B cell (primary cell): ENCODE data around the gene SLC24A4. TPM values are rescaled to one million over a fixed set of nuclear protein-coding genes. Genes with fewer than 3 reads are reported as not detected.

Experiments used
- ATAC-seq: fragments of 200-7000 bp; cut with Tn5 transposase; one replicate; pipeline ENCODE4 v1.10.0; 2021; ENCODE audit warnings: low read depth, mild to moderate bottlenecking, moderate number of reproducible peaks, moderate library complexity
- CTCF ChIA-PET: fragments of 350-600 bp; sonication (Branson Sonifier 250); formaldehyde crosslinking; loops from one replicate; lab custom pipeline; 2021; ENCODE audit warnings: antibody characterized with exemption, inconsistent platforms; lab: Charles Lee
- POLR2A ChIA-PET: fragments of 350-600 bp; sonication (Branson Sonifier 250); formaldehyde crosslinking; loops from one replicate; lab custom pipeline; 2021; ENCODE audit warnings: antibody characterized with exemption; lab: Charles Lee
- DNase-seq: peaks from one replicate; pipeline ENCODE4 v3.0.0; 2013
- H2AFZ ChIP-seq: 2 replicates; pipeline ENCODE4 v1.6.1; 2012; ENCODE audit warnings: mild to moderate bottlenecking, low read depth, low read length; ENCODE audit not compliant: insufficient read depth, poor library complexity, severe bottlenecking
- H3K27ac ChIP-seq, 2 donors: 1 replicate in 1 of 2; 2 replicates in 1 of 2; pipeline ENCODE4 v1.5.1; 2012 to 2013; ENCODE audit warnings: low read length in 2 of 2, mild to moderate bottlenecking in 2 of 2, moderate library complexity in 1 of 2
- H3K27me3 ChIP-seq, 4 experiments: fragments of 200-600 bp in 1 of 4; sonication (generic) in 1 of 4; replicated peaks in 1 of 4; 1 replicate in 2 of 4; 2 replicates in 2 of 4; pipeline versions ENCODE4 v1.6.1 to v1.7.0; 2013 to 2016; ENCODE audit warnings: low read length in 3 of 4, mild to moderate bottlenecking in 2 of 4, mixed read lengths in 1 of 4, moderate library complexity in 1 of 4; ENCODE audit not compliant: insufficient read depth in 4 of 4, control insufficient read depth in 3 of 4; ENCODE audit errors: control extremely low read depth in 1 of 4
- H3K36me3 ChIP-seq, 2 experiments: replicated peaks in 1 of 2; 1 replicate in 1 of 2; 2 replicates in 1 of 2; pipeline versions ENCODE4 v1.6.1 to v1.7.1; 2013; ENCODE audit warnings: low read length in 1 of 2; ENCODE audit not compliant: insufficient read depth in 2 of 2, control insufficient read depth in 1 of 2; ENCODE audit errors: control extremely low read depth in 1 of 2, extremely low read depth in 1 of 2
- H3K4me1 ChIP-seq, 2 donors: fragments of 200-600 bp in 1 of 2; sonication (generic) in 1 of 2; 1 replicate in 1 of 2; 2 replicates in 1 of 2; pipeline versions ENCODE4 v1.5.1 to v1.6.1; 2013 to 2017; ENCODE audit warnings: low read length in 2 of 2; ENCODE audit not compliant: control insufficient read depth in 2 of 2, insufficient read depth in 2 of 2
- H3K4me2 ChIP-seq: replicated peaks from 2 replicates; pipeline ENCODE3; 2012; ENCODE audit warnings: mild to moderate bottlenecking, low read depth, low read length; ENCODE audit not compliant: poor library complexity, severe bottlenecking
- H3K4me3 ChIP-seq, 5 experiments: fragments of 200-600 bp in 1 of 5; sonication (generic) in 1 of 5; 1 replicate in 3 of 5; 2 replicates in 2 of 5; pipeline versions ENCODE4 v1.5.1 to v1.7.0; 2011 to 2016; ENCODE audit warnings: low read length in 4 of 5, mild to moderate bottlenecking in 4 of 5, low read depth in 2 of 5, control low read depth in 1 of 5, moderate library complexity in 1 of 5; ENCODE audit not compliant: insufficient read depth in 1 of 5; ENCODE audit errors: control extremely low read depth in 1 of 5, extremely low read depth in 1 of 5
- H3K79me2 ChIP-seq: fragments of 200-600 bp; sonication (generic); one replicate; pipeline ENCODE4 v1.6.0; 2016; ENCODE audit warnings: low read length; ENCODE audit not compliant: control insufficient read depth, insufficient read depth
- H3K9ac ChIP-seq: fragments of 200-600 bp; sonication (generic); 2 replicates; pipeline ENCODE4 v1.6.1; 2017; ENCODE audit warnings: mild to moderate bottlenecking, low read length, moderate library complexity
- H3K9me3 ChIP-seq, 3 donors: one replicate each; pipeline versions ENCODE4 v1.6.1 to v1.7.1; 2013; ENCODE audit warnings: low read length in 2 of 3; ENCODE audit not compliant: control insufficient read depth in 2 of 3, insufficient read depth in 1 of 3; ENCODE audit errors: control extremely low read depth in 1 of 3
- H4K20me1 ChIP-seq: 2 replicates; pipeline ENCODE4 v1.6.0; 2012; ENCODE audit warnings: mild to moderate bottlenecking, low read length; ENCODE audit not compliant: insufficient read depth, control insufficient read depth, poor library complexity, severe bottlenecking
- H3K27ac Mint-ChIP-seq: one replicate; pipeline ENCODE4 v1.8.0; 2021; ENCODE audit warnings: mixed read lengths
- H3K27me3 Mint-ChIP-seq: one replicate; pipeline ENCODE4 v1.8.0; 2021; ENCODE audit warnings: mixed read lengths
- H3K4me1 Mint-ChIP-seq: one replicate; pipeline ENCODE4 v1.8.0; 2021; ENCODE audit warnings: mixed read lengths
- H3K4me3 Mint-ChIP-seq: one replicate; pipeline ENCODE4 v1.8.0; 2021; ENCODE audit warnings: mixed read lengths
- H3K9me3 Mint-ChIP-seq: one replicate; pipeline ENCODE4 v1.8.0; 2022; ENCODE audit warnings: mixed read lengths; ENCODE audit not compliant: insufficient read depth
- EZH2 ChIP-seq: IDR thresholded peaks from 2 replicates; pipeline ENCODE4 v1.6.1; 2012; ENCODE audit warnings: borderline replicate concordance, low read depth, mild to moderate bottlenecking, moderate library complexity, low read length; ENCODE audit not compliant: insufficient read depth, poor library complexity, severe bottlenecking
- WGBS: methylation state at CpG from one replicate; pipeline ENCODE4 v1.1.5; 2013; ENCODE audit warnings: missing lambda C conversion rate; ENCODE audit not compliant: insufficient coverage; 5-methylcytosine and 5-hydroxymethylcytosine counted together
- intact Hi-C: fragments of 100-400 bp; cut with micrococcal nuclease; formaldehyde crosslinking; loops from one replicate; pipeline ENCODE4 v1.10.0; 2022
- polyA plus RNA-seq: library from polyadenylated mRNA; depleted of rRNA; stranded (reverse); fragments of >200 nt; gene quantifications from 2 replicates; pipeline ENCODE4 v1.2.3, GENCODE V29; 2012
- total RNA-seq, 2 donors: library from RNA; stranded (reverse); fragments of 120-200 nt in 1 of 2; gene quantifications; 1 replicate in 1 of 2; 2 replicates in 1 of 2; pipeline versions ENCODE4 v1.2.3 to v1.2.4, GENCODE V29; 2013 to 2022
- TF ChIP-seq, protein P1 (sequence below): fragments of 200-600 bp; IDR thresholded peaks from one replicate; pipeline ENCODE4 v1.8.0; 2022; ENCODE audit warnings: antibody characterized with exemption, mild to moderate bottlenecking

SLC24A4 gene
- total and polyA plus RNA-seq, 2 donors (not counting 1 experiment from before 2014, with no cell fraction given), result 0.19 TPM; not detected in 1

DNA sequence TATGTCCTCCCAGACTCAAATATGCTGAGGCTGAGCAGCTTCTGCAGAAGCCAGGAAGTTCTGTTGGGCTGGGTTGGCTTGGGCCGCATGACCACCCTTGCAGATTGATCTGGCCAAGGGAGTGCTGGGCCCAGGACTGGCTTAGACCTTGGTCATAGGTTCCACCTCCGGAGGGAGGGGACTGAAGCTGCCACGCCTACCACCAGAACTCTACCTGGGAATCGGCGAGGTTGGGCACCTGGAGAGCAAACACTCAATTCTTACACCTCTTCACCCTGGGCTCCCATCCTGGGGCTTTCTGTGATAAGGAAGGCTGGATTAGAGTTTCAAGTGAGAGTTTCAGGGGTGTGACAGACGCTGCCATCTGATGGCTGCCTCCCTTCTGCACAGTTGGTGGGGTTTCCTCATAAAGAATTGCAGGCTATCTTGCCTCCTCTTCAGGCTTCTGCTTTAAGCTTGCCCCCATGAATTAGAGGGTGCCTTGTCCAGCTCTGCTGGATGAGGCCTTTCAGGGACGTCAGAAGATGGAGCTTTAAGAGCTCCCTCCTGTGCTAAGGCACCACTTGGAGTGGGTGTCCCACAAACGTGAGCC, 5.8 kb downstream of the SLC24A4 start:
- no peak overlapping the region for H3K27ac ChIP-seq
- Mint-ChIP-seq H3K4me3 (no peak overlapping the region), H3K4me1 (no peaks in the 10 kb centered on the region), H3K9me3 (no peaks in the 10 kb centered on the region), H3K27me3 (peaks cover 24% of the 10 kb centered on the region), H3K27ac (no peak overlapping the region)
- no peak overlapping the region for H3K4me2 ChIP-seq
- no peaks in the 10 kb centered on the region for H3K36me3 ChIP-seq
- peaks cover 4 to 5% of the 10 kb centered on the region in 2 donors for H3K4me1 ChIP-seq
- intact Hi-C loops, result no loop called here
- no peak for TF ChIP-seq EZH2
- TF ChIP-seq, protein P1, sequence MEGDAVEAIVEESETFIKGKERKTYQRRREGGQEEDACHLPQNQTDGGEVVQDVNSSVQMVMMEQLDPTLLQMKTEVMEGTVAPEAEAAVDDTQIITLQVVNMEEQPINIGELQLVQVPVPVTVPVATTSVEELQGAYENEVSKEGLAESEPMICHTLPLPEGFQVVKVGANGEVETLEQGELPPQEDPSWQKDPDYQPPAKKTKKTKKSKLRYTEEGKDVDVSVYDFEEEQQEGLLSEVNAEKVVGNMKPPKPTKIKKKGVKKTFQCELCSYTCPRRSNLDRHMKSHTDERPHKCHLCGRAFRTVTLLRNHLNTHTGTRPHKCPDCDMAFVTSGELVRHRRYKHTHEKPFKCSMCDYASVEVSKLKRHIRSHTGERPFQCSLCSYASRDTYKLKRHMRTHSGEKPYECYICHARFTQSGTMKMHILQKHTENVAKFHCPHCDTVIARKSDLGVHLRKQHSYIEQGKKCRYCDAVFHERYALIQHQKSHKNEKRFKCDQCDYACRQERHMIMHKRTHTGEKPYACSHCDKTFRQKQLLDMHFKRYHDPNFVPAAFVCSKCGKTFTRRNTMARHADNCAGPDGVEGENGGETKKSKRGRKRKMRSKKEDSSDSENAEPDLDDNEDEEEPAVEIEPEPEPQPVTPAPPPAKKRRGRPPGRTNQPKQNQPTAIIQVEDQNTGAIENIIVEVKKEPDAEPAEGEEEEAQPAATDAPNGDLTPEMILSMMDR, result no peak
- no peak for DNase-seq
- ChIA-PET CTCF (no interaction called here), POLR2A (no interaction called here)
- WGBS, result 75% methylated on average over 5 of the region's 8 CpGs
- no peak overlapping the region for H3K4me3 ChIP-seq
- no peak overlapping the region for H3K9ac ChIP-seq
- no peak for ATAC-seq
- peaks cover 0 to 13% (median 7%) of the 10 kb centered on the region in 4 experiments for H3K27me3 ChIP-seq
- H2AFZ ChIP-seq, result no peak overlapping the region
- H3K9me3 ChIP-seq, result no peaks in the 10 kb centered on the region
- no peaks in the 10 kb centered on the region for H4K20me1 ChIP-seq
- H3K79me2 ChIP-seq, result no peaks in the 10 kb centered on the region

DNA sequence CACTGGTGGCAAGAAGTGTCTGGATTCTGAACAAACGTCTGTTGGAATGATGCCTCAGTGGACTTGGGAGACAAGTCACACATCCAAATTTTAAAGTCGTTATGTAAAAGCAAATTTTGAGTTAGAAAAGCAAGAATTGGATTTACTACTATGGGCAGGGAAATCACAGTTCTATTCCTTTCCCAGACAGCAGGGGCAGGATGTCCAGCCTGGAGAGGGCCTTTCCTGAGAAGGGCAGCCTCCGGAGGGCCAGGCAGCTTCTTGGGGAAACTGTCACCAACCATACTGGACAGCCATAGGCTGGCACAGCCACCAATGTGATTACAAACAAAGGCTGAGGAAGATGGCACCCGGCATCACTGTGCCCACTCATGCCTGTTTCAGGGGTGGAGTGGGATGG, 11.1 kb downstream of the SLC24A4 start:
- Histone ChIP-seq H2AFZ (no peak overlapping the region), H3K27me3 (no peaks in the 10 kb centered on the region), H3K4me1 (no peaks in the 10 kb centered on the region), H3K27ac (no peak overlapping the region), H3K79me2 (no peaks in the 10 kb centered on the region), H3K36me3 (no peaks in the 10 kb centered on the region), H3K4me3 (no peak overlapping the region), H4K20me1 (no peaks in the 10 kb centered on the region), H3K9ac (no peak overlapping the region), H3K4me2 (no peak overlapping the region), H3K9me3 (no peaks in the 10 kb centered on the region)
- Mint-ChIP-seq H3K27ac (no peak overlapping the region), H3K4me3 (no peak overlapping the region), H3K4me1 (no peaks in the 10 kb centered on the region), H3K9me3 (no peaks in the 10 kb centered on the region), H3K27me3 (peaks cover 7% of the 10 kb centered on the region)
- POLR2A ChIA-PET, result no interaction called here
- CTCF ChIA-PET, result no interaction called here
- DNase-seq (no peak), ATAC-seq (no peak)
- intact Hi-C loops, result no loop called here
- TF ChIP-seq EZH2, result no peak
- TF ChIP-seq, protein P1, result no peak
- 79% methylated on average over 2 of the region's 4 CpGs for WGBS
